ENCODE measurements around the gene LRRC27.
"Not testable (repeated sequence)": the region's sequence is repeated elsewhere in the genome, so short reads cannot be mapped to it uniquely, and the experiment has no call there.

The LRRC27 gene

DNA sequence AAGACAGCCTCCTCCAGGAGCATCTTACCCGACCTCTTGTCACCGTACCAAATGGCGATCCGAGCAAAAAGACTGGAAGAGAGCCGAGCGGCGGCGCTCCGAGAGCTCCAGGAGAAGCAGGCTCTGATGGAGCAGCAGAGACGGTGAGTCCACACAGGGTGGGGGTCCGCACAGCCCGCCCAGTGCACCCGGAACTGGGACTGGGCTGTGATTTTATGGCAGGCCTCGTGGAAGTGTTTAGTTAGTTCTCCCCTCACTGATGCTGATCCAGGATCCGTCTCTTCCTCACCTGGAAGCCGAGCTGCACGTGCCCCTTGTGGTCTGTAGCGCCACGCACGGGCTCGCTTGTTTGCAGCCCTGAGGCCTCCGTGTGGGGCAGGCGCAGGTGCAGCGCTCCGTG, 19.6 kb downstream of the LRRC27 start:
- ChIA-PET POLR2A (no interaction called here), CTCF (interaction anchor here (0.7 to 4.7 kb wide), 15 partner anchors 9 to 280 kb away, joined by 3 to 49 read pairs (median 3); no protein-coding TSS in a partner anchor)

DNA sequence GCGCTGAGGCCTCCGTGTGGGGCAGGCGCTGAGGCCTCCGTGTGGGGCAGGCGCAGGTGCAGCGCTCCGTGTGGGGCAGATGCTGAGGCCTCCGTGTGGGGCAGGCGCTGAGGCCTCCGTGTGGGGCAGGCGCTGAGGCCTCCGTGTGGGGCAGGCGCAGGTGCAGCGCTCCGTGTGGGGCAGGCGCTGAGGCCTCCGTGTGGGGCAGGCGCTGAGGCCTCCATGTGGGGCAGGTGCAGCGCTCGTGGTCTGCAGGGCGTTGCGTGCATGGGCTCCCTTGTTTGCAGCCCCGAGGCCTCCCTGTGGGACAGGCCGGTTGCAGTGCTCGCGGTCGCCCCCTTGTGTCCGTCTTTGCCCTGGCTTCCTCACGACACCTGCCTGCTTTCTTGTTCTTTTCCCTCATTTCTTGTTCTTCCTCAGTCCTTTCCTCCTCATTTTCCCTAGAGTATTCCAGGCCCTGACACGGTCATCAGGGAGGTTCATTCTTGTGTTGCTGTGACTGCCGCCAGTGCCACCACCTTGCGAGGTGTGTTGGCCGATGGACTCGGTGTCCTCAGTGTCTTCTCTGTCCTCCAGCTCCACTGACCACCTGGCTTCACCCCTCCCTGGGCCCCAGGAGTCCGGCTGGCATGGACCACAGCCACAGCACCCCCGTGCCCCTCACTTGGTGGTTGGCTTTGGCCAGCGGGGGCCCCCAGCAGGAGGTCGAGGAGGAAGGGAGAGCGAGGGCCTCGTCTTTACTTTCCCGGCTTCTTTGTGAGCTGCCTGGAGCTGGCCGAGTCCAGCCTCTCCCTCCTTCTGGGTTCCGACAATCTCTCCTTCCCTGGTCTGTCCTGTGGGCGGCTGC, 20.7 kb downstream of the LRRC27 start:
- DNase-seq (ENCODE audit: low read depth, low spot score); H3K4me3 ChIP-seq (ENCODE audit: low read depth, low read length); POLR2A ChIA-PET: not testable (repeated sequence)
- TF ChIP-seq, protein P1, sequence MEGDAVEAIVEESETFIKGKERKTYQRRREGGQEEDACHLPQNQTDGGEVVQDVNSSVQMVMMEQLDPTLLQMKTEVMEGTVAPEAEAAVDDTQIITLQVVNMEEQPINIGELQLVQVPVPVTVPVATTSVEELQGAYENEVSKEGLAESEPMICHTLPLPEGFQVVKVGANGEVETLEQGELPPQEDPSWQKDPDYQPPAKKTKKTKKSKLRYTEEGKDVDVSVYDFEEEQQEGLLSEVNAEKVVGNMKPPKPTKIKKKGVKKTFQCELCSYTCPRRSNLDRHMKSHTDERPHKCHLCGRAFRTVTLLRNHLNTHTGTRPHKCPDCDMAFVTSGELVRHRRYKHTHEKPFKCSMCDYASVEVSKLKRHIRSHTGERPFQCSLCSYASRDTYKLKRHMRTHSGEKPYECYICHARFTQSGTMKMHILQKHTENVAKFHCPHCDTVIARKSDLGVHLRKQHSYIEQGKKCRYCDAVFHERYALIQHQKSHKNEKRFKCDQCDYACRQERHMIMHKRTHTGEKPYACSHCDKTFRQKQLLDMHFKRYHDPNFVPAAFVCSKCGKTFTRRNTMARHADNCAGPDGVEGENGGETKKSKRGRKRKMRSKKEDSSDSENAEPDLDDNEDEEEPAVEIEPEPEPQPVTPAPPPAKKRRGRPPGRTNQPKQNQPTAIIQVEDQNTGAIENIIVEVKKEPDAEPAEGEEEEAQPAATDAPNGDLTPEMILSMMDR (IDR thresholded peaks at IDR 0.05; ENCODE audit: insufficient read depth, low read length, missing control alignments) = peak; percentile 94
- CTCF ChIA-PET = interaction anchor here (0.7 to 2.6 kb wide), 20 partner anchors 8 to 139 kb away, joined by 3 to 20 read pairs (median 4); no protein-coding TSS in a partner anchor

More for the DNA sequence above, 19.6 kb downstream of the LRRC27 start:
- no peak for DNase-seq (ENCODE audit: low read depth, low spot score)
- TF ChIP-seq, protein P1 (IDR thresholded peaks at IDR 0.05; ENCODE audit: insufficient read depth, low read length, missing control alignments) = no peak
- no peak overlapping the region for H3K4me3 ChIP-seq (ENCODE audit: low read depth, low read length)

DNA sequence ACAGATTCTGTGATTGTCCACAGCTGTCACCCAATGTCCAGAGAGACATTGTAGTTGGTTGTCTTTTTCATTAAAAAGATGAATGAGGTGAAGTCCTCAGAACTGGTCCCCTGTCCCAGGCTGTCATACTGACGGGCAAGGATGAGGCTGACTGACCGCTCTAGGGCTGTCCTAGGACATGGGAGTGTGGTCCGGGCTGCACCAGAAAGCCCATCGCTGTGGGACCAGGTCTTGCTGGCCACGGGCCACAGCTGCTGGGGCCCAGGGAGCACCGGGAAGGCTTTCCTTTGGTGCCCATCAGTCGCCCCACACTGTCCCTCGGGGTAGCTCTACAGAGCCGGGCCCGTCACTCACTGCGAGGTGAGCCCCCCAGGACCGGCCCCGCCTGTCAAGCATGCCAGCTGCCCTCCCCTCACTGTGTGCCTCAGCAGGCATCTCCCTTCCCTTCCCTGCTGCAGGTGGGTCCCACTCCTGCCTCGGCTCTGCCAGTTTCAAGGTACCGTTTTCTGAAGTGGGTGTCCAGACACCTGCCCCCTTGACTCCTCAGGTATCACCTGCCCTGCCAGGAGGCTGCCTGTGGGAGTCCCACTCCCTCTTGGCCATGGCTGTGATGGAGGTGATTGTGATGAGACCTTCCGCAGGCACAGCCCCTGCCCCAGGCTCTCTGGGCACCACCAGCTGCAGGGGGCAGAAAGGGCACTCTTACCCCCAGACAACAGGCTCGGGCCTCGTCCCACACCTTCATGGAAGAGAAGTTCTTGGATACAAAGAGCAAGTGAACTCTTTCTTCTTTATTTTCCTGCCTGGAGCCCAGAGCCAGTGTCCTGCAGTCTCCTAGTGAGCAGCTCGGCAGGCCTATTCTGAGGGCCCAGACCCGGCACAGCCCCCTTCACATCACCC, 21.7 kb downstream of the LRRC27 start:
- DNase-seq (ENCODE audit: low read depth, low spot score) = no peak
- ChIA-PET POLR2A (no interaction called here), CTCF (interaction anchor here (0.7 to 2.6 kb wide), 20 partner anchors 7 to 140 kb away, joined by 3 to 20 read pairs (median 4); no protein-coding TSS in a partner anchor)
- no peak overlapping the region for H3K4me3 ChIP-seq (ENCODE audit: low read depth, low read length)
- TF ChIP-seq, protein P1 (IDR thresholded peaks at IDR 0.05; ENCODE audit: insufficient read depth, low read length, missing control alignments) = no peak

DNA sequence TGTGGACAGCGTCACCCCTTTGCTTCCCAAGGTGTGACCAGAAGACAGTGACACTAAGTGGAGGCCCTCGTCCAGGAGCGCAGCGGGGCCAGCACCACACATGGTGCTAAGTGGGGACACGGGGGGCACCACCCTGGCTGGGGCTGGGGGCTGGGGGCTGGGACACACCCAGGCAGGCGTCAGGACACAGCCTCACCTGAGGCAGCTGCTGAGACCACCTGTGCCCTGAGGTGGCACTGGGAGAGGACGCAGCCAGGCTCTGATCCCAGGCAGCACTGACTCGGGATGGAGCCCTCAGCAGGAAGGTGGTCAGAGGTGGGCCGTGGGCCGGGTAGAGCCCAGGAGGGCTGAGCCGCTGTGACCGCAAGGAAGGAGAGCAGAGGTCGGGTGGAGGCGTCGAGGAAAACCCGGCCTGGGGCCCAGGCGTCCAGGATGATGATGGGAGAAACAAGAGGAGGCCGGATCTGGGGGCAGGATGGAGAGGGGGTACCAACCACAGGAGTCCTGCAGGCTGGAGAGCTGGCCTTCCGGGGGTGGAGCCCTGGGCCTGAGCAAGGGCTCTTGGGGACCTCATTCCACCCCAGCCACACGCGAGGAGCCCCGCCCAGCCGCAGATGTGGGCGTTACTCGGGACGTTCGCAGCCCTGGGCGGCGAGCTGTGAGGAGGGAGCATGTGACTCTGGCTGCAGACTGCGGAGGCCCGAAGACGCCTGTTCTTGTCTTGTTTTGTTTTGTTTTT, 22.5 kb downstream of the LRRC27 start:
- CTCF ChIA-PET = interaction anchor here (1.0 to 2.6 kb wide), 9 partner anchors 11 to 135 kb away, joined by 3 to 20 read pairs (median 10); no protein-coding TSS in a partner anchor
- POLR2A ChIA-PET = no interaction called here
- DNase-seq (ENCODE audit: low read depth, low spot score) = no peak
- TF ChIP-seq, protein P1 (IDR thresholded peaks at IDR 0.05; ENCODE audit: insufficient read depth, low read length, missing control alignments) = no peak
- H3K4me3 ChIP-seq (ENCODE audit: low read depth, low read length) = no peak overlapping the region

DNA sequence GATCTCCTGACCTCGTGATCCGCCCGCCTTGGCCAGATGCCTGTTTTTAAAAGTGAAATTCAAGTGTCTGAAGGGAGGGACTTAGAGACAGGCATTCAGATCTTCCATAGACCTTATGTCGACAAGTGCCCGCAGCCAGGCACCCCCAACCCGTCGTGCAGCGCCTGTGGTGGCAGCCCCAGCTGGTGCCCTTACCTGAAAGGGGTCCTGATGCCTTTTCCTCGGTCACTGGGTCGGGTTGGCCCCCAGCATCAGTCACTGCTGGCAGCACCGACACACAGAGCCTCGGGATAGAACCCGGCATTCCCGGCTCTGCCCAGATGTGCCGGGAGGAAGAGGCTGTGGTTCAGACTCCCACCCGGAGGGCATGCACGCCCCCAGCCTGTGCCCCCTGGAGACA, 23.3 kb downstream of the LRRC27 start:
- no peak for DNase-seq (ENCODE audit: low read depth, low spot score)
- ChIA-PET CTCF (interaction anchor here (1.1 to 2.6 kb wide), 5 partner anchors 16 to 133 kb away, joined by 3 to 9 read pairs (median 6); no protein-coding TSS in a partner anchor), POLR2A (no interaction called here)
- no peak overlapping the region for H3K4me3 ChIP-seq (ENCODE audit: low read depth, low read length)
- TF ChIP-seq, protein P1 (IDR thresholded peaks at IDR 0.05; ENCODE audit: insufficient read depth, low read length, missing control alignments) = no peak

All from AG04449 (cell line).